Measurements from ENCODE around the gene BAZ2B.

The BAZ2B gene

DNA sequence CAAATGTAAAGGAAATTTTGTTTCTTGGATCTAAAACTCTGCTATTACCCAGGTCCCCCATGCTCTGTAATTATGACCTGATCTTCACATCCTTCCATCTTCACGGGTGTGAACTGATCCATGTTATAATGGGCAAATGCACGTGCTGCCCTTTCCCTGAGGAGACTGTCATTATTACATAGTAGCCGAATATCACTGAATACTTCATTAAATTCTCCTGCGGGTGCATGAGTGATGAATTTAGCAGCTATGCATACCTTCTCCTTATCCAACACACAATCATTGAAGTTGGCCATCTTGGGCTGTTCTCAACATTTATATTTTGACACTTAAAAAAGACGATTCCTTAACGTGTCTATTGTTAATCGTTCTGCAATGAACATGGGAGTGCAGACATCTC lies 153.4 kb downstream of the BAZ2B start:
- in situ Hi-C loops (cut with MboI; ENCODE audit: low sequenced_read_pairs) = no loop called here

- in situ Hi-C loops (cut with MboI; ENCODE audit: low sequenced_read_pairs) = no loop called here
These were observed 154.1 kb downstream of the BAZ2B start for GRCh38 chr2:159462201-159462785.

GRCh38 chr2:159461076-159461475 lies 155.3 kb downstream of the BAZ2B start:
- in situ Hi-C loops (cut with MboI; ENCODE audit: low sequenced_read_pairs) = no loop called here

GRCh38 chr2:159460227-159460626 lies 156.1 kb downstream of the BAZ2B start:
- in situ Hi-C loops (cut with MboI; ENCODE audit: low sequenced_read_pairs) = no loop called here

GRCh38 chr2:159459279-159459678 lies 157.1 kb downstream of the BAZ2B start:
- in situ Hi-C loops (cut with MboI; ENCODE audit: low sequenced_read_pairs) = no loop called here

GRCh38 chr2:159457589-159457988 lies 158.8 kb downstream of the BAZ2B start:
- in situ Hi-C loops (cut with MboI; ENCODE audit: low sequenced_read_pairs) = no loop called here

DNA sequence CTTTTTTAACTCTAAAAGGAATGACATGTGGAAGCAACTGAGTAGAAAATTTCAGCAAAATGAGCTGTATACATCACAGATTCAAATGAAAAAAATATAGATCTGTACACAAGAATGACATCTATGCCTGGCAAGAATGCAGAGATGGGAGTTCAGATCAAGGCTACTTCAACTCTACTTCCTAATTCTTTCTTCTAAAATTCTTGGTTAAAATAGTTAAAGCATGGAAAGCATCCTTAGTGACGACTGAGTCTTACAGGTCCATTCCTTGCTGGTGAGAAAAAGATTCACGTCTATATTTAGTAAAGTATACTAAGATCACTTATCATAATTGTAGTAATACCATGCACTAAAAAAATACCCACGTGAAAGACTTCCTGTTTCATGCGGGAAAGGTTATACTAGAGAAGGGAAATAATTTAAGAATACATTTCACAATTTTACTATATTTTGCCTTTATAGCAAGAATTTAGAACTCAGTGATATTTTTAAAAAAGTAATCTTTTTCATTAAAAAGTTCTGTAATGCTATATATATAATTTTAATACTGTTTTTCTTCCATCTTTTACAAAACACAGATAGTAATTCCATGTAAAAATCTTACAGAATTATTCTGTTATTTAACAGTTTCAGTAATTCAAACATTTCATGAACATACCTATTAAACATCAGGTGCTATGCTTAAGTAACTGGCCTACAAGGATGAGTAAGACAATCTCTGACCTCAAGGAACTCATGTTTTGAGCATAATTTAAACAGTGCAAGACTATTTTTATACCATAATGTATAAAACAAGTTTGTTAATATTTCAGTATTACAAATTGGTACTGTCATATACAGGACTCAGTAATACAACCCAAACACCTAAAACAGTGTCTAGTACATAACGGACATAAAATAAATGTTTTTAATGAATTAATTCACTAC lies 159.6 kb downstream of the BAZ2B start:
- in situ Hi-C loops (cut with MboI; ENCODE audit: low sequenced_read_pairs) = no loop called here

DNA sequence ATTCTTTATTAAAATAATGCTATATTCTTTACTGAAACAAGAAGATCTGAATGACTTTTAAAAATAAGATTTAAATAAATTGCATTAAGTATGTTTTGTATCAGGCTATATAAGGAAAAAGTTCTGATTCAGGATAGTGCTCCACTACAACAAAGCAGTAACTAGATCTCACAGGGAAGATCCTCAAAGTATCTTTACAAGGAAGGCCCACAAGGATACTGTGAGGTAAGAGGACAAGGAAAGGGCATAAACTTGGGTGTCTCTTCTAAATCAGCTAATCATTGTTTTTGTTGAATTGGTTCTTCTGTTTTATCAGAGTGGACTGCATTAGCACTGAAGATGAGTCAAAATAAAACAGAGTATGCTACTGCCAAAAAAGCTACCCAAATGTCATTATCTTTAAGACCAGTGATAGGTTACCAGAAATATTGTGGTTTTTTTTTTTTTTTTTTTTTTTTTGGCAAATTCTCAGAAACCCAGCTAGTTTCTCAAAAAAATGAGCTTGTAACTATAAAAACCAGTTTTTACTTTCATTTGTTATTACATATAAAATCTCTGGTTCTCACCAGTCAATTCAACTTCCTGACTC lies 160.9 kb downstream of the BAZ2B start:
- in situ Hi-C loops (cut with MboI; ENCODE audit: low sequenced_read_pairs) = no loop called here

DNA sequence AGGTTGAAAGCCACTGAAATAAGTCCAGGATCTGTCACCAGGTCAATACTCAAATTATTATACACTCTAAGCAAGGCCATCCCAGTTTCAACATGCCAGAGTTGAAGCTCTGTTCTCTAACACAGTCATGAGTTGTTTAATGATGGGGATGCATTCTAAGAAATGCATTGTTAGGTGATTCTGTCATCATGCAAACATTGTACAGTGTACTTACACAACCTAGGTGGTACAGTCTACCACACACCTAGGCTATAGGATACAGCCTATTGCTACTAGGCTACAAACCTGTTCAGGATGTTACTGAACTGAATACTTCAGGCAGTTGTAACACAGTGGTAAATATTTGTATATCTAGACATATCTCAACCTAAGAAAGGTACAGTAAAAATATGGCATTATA lies 162.2 kb downstream of the BAZ2B start:
- in situ Hi-C loops (cut with MboI; ENCODE audit: low sequenced_read_pairs) = no loop called here

- in situ Hi-C loops (cut with MboI; ENCODE audit: low sequenced_read_pairs) = no loop called here
These were observed 166.2 kb downstream of the BAZ2B start for GRCh38 chr2:159450180-159450579.

- in situ Hi-C loops (cut with MboI; ENCODE audit: low sequenced_read_pairs) = no loop called here
These were observed 166.7 kb downstream of the BAZ2B start for GRCh38 chr2:159449504-159450124.

DNA sequence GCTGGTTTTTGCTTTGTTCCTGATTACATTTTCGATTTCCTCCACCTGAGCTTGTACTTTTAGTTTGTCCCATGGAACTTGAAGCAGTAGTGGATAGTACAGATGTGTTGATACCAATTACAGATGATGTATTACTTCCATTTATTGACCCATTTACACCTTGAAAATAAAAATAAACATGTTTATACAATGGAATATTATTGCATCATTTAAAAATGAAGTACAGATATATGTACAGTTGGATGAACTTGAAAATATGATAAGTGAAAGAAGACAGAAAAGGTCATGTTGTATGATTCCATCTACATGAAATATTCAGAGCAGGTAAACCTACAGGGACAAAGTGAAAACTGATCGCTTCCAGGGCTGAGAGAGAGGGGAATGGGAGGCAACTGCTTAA lies 169.5 kb downstream of the BAZ2B start:
- in situ Hi-C loops (cut with MboI; ENCODE audit: low sequenced_read_pairs) = no loop called here

- in situ Hi-C loops (cut with MboI; ENCODE audit: low sequenced_read_pairs) = no loop called here
These were observed 170.1 kb downstream of the BAZ2B start for GRCh38 chr2:159446201-159446600.

DNA sequence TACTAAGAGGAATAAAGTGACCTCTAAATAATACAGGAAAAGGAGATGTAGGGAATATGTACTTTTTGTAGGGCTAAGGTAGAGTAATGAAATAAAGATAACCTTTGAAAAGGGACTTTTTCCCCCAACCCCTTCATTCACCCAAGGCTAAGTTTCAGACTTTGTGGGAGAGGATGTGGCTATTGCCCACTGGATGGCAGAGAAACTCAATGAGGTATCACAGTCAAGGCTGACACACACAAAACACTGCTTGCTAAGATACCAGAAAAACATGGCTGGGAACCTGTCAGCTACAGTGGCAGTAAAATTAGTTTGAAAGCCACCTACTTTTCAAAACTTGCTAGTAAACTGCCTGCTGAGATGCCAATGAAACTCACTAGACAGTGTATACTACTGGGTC lies 171.0 kb downstream of the BAZ2B start:
- in situ Hi-C loops (cut with MboI; ENCODE audit: low sequenced_read_pairs) = no loop called here

DNA sequence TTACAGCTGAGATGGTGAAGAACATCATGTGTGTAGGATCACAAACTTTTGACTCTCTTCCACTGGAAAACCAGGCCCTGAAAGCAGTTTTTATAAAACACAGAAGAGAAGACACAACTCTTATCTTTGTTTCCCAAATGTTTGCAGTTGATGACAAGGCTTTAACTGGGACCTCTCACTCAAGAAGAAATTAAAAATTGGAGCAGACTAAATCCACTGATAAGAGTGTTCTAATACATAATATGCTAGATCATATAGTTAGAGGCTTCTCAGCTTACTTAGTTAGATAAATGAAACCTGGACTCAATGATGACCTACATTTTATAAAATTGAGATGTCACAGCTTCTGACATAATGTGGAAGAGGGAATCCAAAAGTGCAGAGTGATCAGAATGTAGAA lies 171.6 kb downstream of the BAZ2B start:
- in situ Hi-C loops (cut with MboI; ENCODE audit: low sequenced_read_pairs) = no loop called here

DNA sequence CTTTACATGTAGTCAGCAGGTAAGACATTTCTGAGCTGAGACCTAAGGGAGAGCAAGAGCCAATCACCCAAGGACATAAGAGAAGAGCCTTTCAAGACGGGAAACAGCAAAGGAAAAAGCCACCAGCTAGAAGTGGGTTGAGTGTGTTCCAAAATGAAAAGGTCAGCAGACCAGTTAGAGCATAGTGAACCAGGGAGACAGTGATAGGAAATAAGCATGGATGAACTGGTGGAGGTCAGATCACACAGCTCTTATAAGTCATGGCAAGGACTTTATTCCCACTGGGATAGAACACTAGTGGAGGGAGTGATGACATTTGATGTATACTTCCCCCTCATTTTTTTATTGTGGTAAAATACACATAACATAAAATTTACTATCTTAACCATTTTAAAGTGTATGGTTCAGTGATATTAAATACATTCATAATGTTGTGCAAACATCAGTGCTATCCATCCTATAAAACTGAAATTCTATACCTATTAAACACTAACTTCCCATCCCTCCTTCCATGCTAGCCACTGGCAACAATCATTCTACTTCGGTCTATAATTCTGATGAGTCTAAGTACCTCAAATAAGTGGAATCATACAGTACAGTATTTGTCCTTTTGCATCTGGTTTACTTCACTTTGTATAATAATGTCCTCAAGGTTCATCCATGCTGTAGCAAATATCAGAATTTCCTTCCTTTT lies 174.0 kb downstream of the BAZ2B start:
- in situ Hi-C loops (cut with MboI; ENCODE audit: low sequenced_read_pairs) = no loop called here

GRCh38 chr2:159441182-159441581 lies 175.2 kb downstream of the BAZ2B start:
- in situ Hi-C loops (cut with MboI; ENCODE audit: low sequenced_read_pairs) = no loop called here

DNA sequence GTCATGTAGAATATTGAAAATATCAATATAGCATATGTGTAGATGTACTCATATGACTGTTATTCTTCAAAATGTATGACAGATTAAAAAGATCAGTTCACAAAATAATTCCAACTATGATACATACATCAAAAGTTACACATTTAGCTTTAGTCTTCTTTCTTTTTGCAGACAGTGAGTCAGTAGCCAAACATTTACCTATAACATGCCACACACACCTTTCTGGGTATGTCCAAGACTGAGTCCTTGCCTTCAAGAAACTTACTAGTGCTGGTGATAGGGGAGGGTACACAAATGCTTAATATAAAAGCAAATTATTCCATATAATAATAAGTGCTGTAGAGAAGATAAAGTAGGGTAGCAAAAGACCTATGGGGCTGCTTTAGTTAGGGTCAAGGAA lies 176.9 kb downstream of the BAZ2B start:
- in situ Hi-C loops (cut with MboI; ENCODE audit: low sequenced_read_pairs) = no loop called here

GRCh38 chr2:159438720-159439353 lies 177.5 kb downstream of the BAZ2B start:
- in situ Hi-C loops (cut with MboI; ENCODE audit: low sequenced_read_pairs) = no loop called here

DNA sequence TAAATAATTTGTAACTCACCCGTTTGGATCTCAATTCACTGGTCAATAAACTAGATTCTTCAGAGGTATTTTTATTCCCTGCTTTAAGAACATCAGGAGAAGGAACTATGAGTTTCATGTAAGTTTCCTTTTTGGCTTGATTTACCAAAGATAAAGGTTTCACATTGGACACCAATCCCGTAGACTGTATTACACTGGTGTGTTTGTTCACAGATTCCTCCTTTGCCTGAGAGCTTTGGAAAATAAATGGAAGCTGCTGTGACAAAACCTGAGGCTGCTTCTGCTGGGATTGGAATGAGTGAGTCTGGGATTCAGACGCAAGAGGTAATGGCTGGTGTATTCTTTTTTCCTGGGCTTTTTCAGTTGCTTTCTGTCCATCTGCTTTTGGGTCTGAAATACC lies 178.1 kb downstream of the BAZ2B start:
- in situ Hi-C loops (cut with MboI; ENCODE audit: low sequenced_read_pairs) = no loop called here

GRCh38 chr2:159432610-159433009 lies 183.7 kb downstream of the BAZ2B start:
- in situ Hi-C loops (cut with MboI; ENCODE audit: low sequenced_read_pairs) = no loop called here
